ENCODE measurements around the gene NECAP2.

The NECAP2 gene

DNA sequence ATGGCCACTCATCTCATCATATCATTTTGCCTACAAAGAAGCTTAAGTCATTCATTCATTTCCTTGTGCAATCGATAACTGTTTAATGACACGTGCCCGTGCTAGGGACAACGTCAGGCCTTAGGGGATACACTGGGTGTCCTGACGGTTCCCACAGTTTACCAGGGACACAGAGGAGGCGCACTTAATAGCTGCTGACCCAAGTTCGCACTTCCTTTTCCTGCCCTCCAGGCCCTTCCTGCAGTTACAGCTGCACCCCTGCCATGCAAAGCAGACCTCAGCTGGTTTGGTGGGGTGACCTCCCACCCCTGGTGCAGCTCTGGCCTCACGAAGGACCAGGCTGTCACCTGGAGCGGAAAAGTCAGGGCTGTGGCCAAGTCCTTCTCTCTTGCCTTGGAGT is 7.5 kb upstream of the NECAP2 start:
- H3K27ac ChIP-seq, result no peak overlapping the region
- TF ChIP-seq, protein P1, sequence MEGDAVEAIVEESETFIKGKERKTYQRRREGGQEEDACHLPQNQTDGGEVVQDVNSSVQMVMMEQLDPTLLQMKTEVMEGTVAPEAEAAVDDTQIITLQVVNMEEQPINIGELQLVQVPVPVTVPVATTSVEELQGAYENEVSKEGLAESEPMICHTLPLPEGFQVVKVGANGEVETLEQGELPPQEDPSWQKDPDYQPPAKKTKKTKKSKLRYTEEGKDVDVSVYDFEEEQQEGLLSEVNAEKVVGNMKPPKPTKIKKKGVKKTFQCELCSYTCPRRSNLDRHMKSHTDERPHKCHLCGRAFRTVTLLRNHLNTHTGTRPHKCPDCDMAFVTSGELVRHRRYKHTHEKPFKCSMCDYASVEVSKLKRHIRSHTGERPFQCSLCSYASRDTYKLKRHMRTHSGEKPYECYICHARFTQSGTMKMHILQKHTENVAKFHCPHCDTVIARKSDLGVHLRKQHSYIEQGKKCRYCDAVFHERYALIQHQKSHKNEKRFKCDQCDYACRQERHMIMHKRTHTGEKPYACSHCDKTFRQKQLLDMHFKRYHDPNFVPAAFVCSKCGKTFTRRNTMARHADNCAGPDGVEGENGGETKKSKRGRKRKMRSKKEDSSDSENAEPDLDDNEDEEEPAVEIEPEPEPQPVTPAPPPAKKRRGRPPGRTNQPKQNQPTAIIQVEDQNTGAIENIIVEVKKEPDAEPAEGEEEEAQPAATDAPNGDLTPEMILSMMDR (conservative IDR thresholded peaks at IDR 0.05), result no peak

DNA sequence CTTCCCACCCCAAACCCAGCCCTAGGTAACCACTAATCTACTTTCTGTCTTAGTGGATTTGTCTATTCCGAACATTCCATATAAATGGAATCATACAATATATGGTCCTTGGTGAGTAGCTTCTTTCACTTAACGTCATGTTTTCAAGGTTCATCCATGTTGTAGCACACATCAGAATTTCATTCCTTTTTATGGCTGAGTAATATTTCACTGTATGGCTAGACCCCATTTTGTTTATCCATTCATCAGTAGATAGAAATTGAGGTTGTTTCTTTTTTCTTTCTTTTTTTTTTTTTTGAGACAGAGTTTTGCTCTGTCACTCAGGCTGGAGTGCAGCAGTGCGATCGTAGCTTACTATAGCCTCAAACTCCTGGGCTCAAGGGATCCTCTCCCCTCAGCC is 6.5 kb upstream of the NECAP2 start:
- TF ChIP-seq, protein P1 (conservative IDR thresholded peaks at IDR 0.05), result no peak
- no peak overlapping the region for H3K27ac ChIP-seq

DNA sequence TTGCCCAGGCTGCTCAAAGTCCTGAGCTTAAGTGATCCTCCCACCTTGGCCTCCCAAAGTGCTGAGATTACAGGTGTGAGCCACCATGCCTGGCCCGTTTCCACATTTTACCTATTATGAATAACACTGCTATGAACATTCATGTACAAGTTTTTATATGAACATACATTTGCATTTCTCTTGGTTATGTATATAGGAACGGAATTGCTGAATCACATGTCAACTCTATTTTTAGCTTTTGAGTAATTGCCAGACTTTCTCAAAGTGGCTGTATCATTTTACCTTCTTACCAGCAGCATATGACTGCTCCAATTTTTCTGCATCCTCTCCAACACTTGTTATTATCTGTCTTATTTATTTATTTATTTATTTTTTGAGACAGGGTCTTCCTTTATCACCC is 6.0 kb upstream of the NECAP2 start:
- H3K27ac ChIP-seq, result no peak overlapping the region
- TF ChIP-seq, protein P1 (conservative IDR thresholded peaks at IDR 0.05), result no peak

DNA sequence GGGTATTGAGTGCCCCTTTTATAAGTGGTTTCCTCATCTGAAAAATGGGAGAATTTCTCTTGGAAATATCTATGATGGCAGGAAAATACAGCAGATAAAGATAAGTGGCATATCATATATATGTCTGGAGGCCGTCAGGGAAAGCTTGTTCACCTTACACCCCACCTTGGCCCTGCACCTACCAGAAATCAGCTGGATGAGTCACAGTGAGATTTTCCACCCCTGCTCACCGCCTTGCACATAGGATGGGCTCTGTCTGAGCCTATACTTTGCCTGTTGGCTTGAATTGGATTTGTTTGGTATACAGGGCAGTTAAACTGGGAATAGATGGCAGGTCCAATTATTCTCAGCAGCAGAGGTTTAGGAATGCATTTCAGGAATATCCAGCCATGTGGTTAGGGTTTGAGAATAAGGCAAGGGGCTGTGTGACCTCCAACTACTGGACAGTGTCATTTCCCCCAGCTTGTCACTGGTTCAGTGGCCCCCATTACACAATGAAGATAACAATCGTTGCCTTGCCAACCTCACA is 3.5 kb upstream of the NECAP2 start, which contains the start of gene SPATA21:
TSS of gene SPATA21 (minus strand) at position 479 of the 529 bp plus-strand sequence. CDS start 6,053 bp downstream, outside the sequence.
- TF ChIP-seq, protein P1 (conservative IDR thresholded peaks at IDR 0.05), result no peak
- no peak within 1 kb of the TSS for H3K27ac ChIP-seq

DNA sequence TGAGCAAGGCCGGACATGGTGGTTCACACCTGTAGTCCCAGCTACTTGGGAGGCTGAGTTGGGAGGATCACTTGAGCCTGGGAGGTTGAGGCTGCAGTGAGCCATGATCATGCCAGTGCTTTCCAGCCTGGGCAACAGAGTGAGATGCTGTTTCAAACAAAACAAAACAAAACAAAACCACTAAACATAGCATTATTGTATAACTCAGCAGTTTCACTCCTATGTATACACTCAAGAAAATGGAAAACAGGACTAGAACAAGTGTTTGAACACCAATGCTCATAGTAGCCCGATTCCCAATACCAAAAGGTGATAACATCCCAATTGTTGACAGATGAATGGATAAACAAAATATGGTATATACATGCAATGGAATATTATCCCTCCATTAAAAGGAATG is 2.0 kb upstream of the NECAP2 start:
- TF ChIP-seq, protein P1 (conservative IDR thresholded peaks at IDR 0.05), result no peak
- no peak overlapping the region for H3K27ac ChIP-seq

DNA sequence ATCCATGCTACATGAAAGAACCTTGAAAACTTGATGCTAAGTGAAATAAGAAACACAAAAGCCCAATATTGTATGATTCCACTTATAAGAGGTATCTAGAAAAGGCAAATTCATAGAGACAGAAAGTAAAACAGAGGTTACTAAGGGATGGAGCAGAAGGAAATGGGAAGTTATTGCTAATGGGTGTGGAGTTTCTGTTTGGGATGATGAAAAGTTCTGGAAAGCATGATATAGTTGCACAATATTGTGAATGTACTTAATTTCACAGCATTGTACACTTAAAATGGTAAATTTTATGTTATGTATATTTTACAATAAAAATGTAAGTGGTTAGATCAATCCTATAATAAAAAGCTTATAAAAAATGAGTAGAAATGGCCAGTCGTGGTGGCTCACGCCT is 1.6 kb upstream of the NECAP2 start:
- TF ChIP-seq, protein P1 (conservative IDR thresholded peaks at IDR 0.05), result no peak
- no peak overlapping the region for H3K27ac ChIP-seq

DNA sequence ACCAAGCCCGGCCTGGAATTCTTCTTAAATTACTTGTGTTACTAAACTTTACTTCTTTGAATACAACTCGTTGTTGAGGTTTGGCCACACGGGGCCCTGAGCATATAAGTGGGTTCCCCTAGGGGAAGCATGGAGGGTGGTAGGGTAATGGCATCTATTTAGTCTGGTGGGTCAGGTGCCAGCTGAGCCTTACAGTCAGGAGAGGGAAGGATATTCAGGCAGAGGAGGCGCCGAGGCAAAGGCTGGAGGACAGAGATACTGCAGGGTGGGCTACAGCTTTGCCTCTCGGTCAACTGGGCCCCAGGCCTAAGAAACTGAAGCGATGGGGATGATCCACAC is 424 bp upstream of the NECAP2 start:
- peak overlapping the region; percentile 85 for H3K27ac ChIP-seq
- TF ChIP-seq, protein P1 (conservative IDR thresholded peaks at IDR 0.05), result no peak

All from VCaP (cell line).